Mesodermal cell (in vitro differentiated cells): ENCODE data around the gene KCTD2.
"Not testable (repeated sequence)": the region's sequence is repeated elsewhere in the genome, so short reads cannot be mapped to it uniquely, and the experiment has no call there.

Source experiments
- H3K27ac ChIP-seq: 2 replicates; pipeline ENCODE4 v1.7.0; 2013; ENCODE audit warnings: mild to moderate bottlenecking, low read depth, low read length, moderate library complexity; ENCODE audit not compliant: severe bottlenecking
- H3K36me3 ChIP-seq: 2 replicates; pipeline ENCODE4 v1.7.1; 2013; ENCODE audit warnings: mild to moderate bottlenecking, low read length, moderate library complexity; ENCODE audit not compliant: control insufficient read depth, insufficient read depth
- H3K4me1 ChIP-seq: one replicate; pipeline ENCODE4 v1.7.1; 2013; ENCODE audit warnings: mild to moderate bottlenecking, low read length; ENCODE audit not compliant: insufficient read depth, control insufficient read depth, poor library complexity, severe bottlenecking
- H3K4me3 ChIP-seq: 2 replicates; pipeline ENCODE4 v1.7.0; 2013; ENCODE audit warnings: low read length, control low read depth, mild to moderate bottlenecking; ENCODE audit not compliant: insufficient read depth, poor library complexity, severe bottlenecking; ENCODE audit errors: extremely low read depth
- H3K9me3 ChIP-seq: 2 replicates; pipeline ENCODE4 v1.7.1; 2013; ENCODE audit warnings: mild to moderate bottlenecking, low read length, moderate library complexity; ENCODE audit not compliant: control insufficient read depth
- WGBS, 2 experiments: methylation state at CpG; one replicate each; pipeline ENCODE4 v1.1.5; 2013; ENCODE audit warnings: missing lambda C conversion rate in 2 of 2; ENCODE audit not compliant: insufficient coverage in 2 of 2; 5-methylcytosine and 5-hydroxymethylcytosine counted together

The KCTD2 gene

GRCh38 chr17:75020331-75021110 is 26.5 kb upstream of the KCTD2 start:
- 93 to 99% methylated on average over 13 to 17 of the region's 19 CpGs for WGBS, 2 experiments
- Histone ChIP-seq H3K4me1 (no peaks in the 10 kb centered on the region), H3K9me3 (no peaks in the 10 kb centered on the region), H3K27ac (no peak overlapping the region), H3K36me3 (peaks cover 59% of the 10 kb centered on the region), H3K4me3 (no peak overlapping the region)

- Histone ChIP-seq H3K9me3 (peaks cover 5% of the 10 kb centered on the region), H3K36me3 (peaks cover 42% of the 10 kb centered on the region)
- WGBS, 2 experiments = 93% methylated on average over 8 of the region's 10 CpGs
Measured at GRCh38 chr17:75024686-75025397, 22.2 kb upstream of the KCTD2 start.

GRCh38 chr17:75025398-75025734 is 21.7 kb upstream of the KCTD2 start:
- not testable (repeated sequence) for H3K4me3 ChIP-seq, H3K4me1 ChIP-seq, H3K27ac ChIP-seq
- Histone ChIP-seq H3K9me3 (peaks cover 10% of the 10 kb centered on the region), H3K36me3 (peaks cover 37% of the 10 kb centered on the region)
- WGBS, 2 experiments = 89 to 93% methylated on average over 8 to 9 of the region's 9 CpGs

More at GRCh38 chr17:75024686-75025397, 22.2 kb upstream of the KCTD2 start:
- H3K4me1 ChIP-seq = no peaks in the 10 kb centered on the region
- H3K4me3 ChIP-seq = no peak overlapping the region
- no peak overlapping the region for H3K27ac ChIP-seq

GRCh38 chr17:75026650-75027049 is 20.4 kb upstream of the KCTD2 start:
- H3K27ac ChIP-seq, H3K4me1 ChIP-seq, H3K4me3 ChIP-seq: not testable (repeated sequence)
- 85 to 100% methylated on average over 2 of the region's 2 CpGs for WGBS, 2 experiments
- Histone ChIP-seq H3K9me3 (peaks cover 17% of the 10 kb centered on the region), H3K36me3 (peaks cover 25% of the 10 kb centered on the region)

GRCh38 chr17:75030161-75030560 is 16.9 kb upstream of the KCTD2 start:
- WGBS, 2 experiments = 76 to 99% methylated on average over 5 to 6 of the region's 8 CpGs
- Histone ChIP-seq H3K27ac (no peak overlapping the region), H3K9me3 (peaks cover 17% of the 10 kb centered on the region), H3K4me1 (peaks cover 3% of the 10 kb centered on the region), H3K4me3 (no peak overlapping the region), H3K36me3 (no peaks in the 10 kb centered on the region)

GRCh38 chr17:75031972-75032719 is 14.9 kb upstream of the KCTD2 start:
- Histone ChIP-seq H3K4me3 (no peak overlapping the region), H3K9me3 (peaks cover 17% of the 10 kb centered on the region), H3K36me3 (peaks cover 4% of the 10 kb centered on the region), H3K4me1 (peaks cover 6% of the 10 kb centered on the region), H3K27ac (no peak overlapping the region)
- WGBS, 2 experiments = 67 to 71% methylated on average over 10 of the region's 10 CpGs

- 49 to 60% methylated on average over 6 to 7 of the region's 13 CpGs for WGBS, 2 experiments
- peaks cover 7% of the 10 kb centered on the region for H3K36me3 ChIP-seq
- H3K27ac ChIP-seq = no peak overlapping the region
- peak overlapping the region; percentile 88 for H3K4me3 ChIP-seq
- H3K9me3 ChIP-seq = peaks cover 17% of the 10 kb centered on the region
- H3K4me1 ChIP-seq = peaks cover 6% of the 10 kb centered on the region
Measured at GRCh38 chr17:75032720-75033280, 14.2 kb upstream of the KCTD2 start.

- peaks cover 6% of the 10 kb centered on the region for H3K4me1 ChIP-seq
Measured at GRCh38 chr17:75033346-75034235, 13.4 kb upstream of the KCTD2 start.

GRCh38 chr17:75034236-75034908 is 12.7 kb upstream of the KCTD2 start:
- 0% methylated on average over 35 to 39 of the region's 43 CpGs for WGBS, 2 experiments

More at GRCh38 chr17:75033346-75034235, 13.4 kb upstream of the KCTD2 start:
- Histone ChIP-seq H3K36me3 (peaks cover 11% of the 10 kb centered on the region), H3K27ac (peak overlapping the region; percentile 94), H3K4me3 (peak overlapping the region; percentile 88), H3K9me3 (peaks cover 17% of the 10 kb centered on the region)
- WGBS, 2 experiments = 1 to 2% methylated on average over 27 to 29 of the region's 36 CpGs

More at GRCh38 chr17:75034236-75034908, 12.7 kb upstream of the KCTD2 start:
- Histone ChIP-seq H3K9me3 (peaks cover 17% of the 10 kb centered on the region), H3K27ac (peak overlapping the region; percentile 94), H3K4me3 (peak overlapping the region; percentile 88), H3K36me3 (peaks cover 18% of the 10 kb centered on the region), H3K4me1 (peaks cover 6% of the 10 kb centered on the region)
